GM23248 (cell line): Measurements from ENCODE around the gene DMAP1.

Source experiments
- EZH2 ChIP-seq: fragments of 200-600 bp; sonication (generic); IDR thresholded peaks from 2 replicates; pipeline ENCODE4 v1.6.1; 2018; ENCODE audit warnings: antibody characterized with exemption, mild to moderate bottlenecking; ENCODE audit not compliant: insufficient read depth, poor library complexity, severe bottlenecking
- EZH2phosphoT487 ChIP-seq: fragments of 200-600 bp; sonication (generic); IDR thresholded peaks from 2 replicates; pipeline ENCODE4 v1.6.1; 2018; ENCODE audit warnings: antibody characterized with exemption, moderate library complexity, mild to moderate bottlenecking, low read depth; ENCODE audit not compliant: insufficient read depth

- no peak for TF ChIP-seq EZH2
- TF ChIP-seq EZH2phosphoT487 = no peak
Measured at GRCh38 chr1:44250068-44250781, 37.0 kb downstream of the DMAP1 start.
